ENCODE measurements around the gene FRMD4B.

GRCh38 chr3:69413551-69414207 is 27.8 kb upstream of the FRMD4B start:
- no peak for TF ChIP-seq CTCF (IDR thresholded peaks at IDR 0.05)
- TF ChIP-seq EP300 (IDR thresholded peaks at IDR 0.05), result no peak
- no peak for TF ChIP-seq POLR2A (IDR thresholded peaks at IDR 0.05)
